ENCODE results near the gene PACS2. TPM values are rescaled to one million over a fixed set of nuclear protein-coding genes. Genes with fewer than 3 reads are reported as not detected.

The PACS2 gene
- total RNA-seq, 1 experiment from 2014 or later = 43.3 TPM

DNA sequence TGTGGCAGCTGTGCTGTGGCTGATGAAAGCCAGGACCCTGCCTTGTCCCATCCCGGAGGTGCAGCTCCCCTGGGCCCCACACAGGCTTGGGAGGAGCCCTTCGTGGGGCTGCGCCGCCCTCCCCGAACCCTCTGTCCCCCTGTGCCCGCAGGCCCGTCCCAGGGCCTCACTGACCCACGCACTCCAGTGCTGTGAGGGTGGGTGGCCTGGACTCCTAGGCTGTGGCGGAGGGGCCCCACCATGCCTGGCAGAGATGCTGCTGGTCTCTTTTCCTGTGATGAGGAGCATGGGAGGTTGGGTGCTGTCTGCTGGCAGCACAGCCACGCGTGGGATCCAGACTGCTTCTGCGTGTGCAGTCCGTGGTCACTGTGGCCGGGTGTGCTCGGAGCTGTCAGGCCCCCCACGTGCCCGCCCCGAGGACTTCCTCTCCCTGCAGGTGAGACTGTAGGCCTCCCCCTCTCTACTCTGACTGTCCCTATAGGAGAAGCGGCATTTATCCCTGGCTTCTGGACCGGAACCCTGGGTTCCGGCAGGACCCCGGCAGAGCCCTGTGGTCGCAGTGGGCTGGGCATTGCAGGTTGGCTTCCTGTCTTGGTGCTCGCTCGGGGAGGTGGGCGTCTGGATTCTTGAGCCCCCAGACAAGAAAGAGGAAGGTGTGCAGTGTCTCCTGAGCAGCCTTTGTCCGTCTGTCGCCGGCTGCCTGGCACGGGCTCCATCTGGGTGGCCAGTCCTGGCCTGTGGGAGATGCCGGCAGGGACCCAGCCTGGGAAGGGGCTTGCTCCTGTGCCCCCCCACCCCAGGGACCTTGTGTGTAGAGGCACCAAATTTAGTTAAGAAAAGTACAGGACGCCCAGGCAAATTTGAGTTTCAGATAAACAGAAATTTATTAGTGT lies 107.4 kb downstream of the PACS2 start:
- Histone ChIP-seq H3K4me2 (peak overlapping the region; percentile 83), H3K27ac (no peak overlapping the region), H3K9me3 (ENCODE audit: insufficient read depth, low read depth) (no peaks in the 10 kb centered on the region), H3K36me3 (ENCODE audit: low read depth) (no peaks in the 10 kb centered on the region), H4K20me1 (ENCODE audit: insufficient read depth) (peaks cover 43% of the 10 kb centered on the region), H3K4me1 (replicated peaks; ENCODE audit: insufficient read depth) (peaks cover 18% of the 10 kb centered on the region; the same call in 1 of the 2 replicates), H3K9me2 (ENCODE audit: insufficient read depth) (no peaks in the 10 kb centered on the region), H3K79me2 (ENCODE audit: low read depth) (peaks cover 71% of the 10 kb centered on the region), H3K27me3 (ENCODE audit: insufficient read depth, low read depth) (no peaks in the 10 kb centered on the region), H3K4me3 (no peak overlapping the region), H3F3A (ENCODE audit: insufficient read depth, low read depth) (peaks cover 8% of the 10 kb centered on the region; the same call in 1 of the 2 replicates), H2AFZ (no peak overlapping the region)
- CTCF ChIA-PET = no interaction called here
- POLR2A ChIA-PET (ENCODE audit: unreplicated experiment) = no interaction called here
- no peak for TF ChIP-seq EZH2 (IDR thresholded peaks at IDR 0.05; ENCODE audit: low read depth)
- TF ChIP-seq, protein P1, sequence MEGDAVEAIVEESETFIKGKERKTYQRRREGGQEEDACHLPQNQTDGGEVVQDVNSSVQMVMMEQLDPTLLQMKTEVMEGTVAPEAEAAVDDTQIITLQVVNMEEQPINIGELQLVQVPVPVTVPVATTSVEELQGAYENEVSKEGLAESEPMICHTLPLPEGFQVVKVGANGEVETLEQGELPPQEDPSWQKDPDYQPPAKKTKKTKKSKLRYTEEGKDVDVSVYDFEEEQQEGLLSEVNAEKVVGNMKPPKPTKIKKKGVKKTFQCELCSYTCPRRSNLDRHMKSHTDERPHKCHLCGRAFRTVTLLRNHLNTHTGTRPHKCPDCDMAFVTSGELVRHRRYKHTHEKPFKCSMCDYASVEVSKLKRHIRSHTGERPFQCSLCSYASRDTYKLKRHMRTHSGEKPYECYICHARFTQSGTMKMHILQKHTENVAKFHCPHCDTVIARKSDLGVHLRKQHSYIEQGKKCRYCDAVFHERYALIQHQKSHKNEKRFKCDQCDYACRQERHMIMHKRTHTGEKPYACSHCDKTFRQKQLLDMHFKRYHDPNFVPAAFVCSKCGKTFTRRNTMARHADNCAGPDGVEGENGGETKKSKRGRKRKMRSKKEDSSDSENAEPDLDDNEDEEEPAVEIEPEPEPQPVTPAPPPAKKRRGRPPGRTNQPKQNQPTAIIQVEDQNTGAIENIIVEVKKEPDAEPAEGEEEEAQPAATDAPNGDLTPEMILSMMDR (conservative IDR thresholded peaks at IDR 0.05) = no peak
- intact Hi-C loops (cut with micrococcal nuclease; ENCODE audit: unreplicated experiment) = no loop called here
- BruUV-seq (replicated peaks) = no TSS peak
- DNase-seq = no peak

DNA sequence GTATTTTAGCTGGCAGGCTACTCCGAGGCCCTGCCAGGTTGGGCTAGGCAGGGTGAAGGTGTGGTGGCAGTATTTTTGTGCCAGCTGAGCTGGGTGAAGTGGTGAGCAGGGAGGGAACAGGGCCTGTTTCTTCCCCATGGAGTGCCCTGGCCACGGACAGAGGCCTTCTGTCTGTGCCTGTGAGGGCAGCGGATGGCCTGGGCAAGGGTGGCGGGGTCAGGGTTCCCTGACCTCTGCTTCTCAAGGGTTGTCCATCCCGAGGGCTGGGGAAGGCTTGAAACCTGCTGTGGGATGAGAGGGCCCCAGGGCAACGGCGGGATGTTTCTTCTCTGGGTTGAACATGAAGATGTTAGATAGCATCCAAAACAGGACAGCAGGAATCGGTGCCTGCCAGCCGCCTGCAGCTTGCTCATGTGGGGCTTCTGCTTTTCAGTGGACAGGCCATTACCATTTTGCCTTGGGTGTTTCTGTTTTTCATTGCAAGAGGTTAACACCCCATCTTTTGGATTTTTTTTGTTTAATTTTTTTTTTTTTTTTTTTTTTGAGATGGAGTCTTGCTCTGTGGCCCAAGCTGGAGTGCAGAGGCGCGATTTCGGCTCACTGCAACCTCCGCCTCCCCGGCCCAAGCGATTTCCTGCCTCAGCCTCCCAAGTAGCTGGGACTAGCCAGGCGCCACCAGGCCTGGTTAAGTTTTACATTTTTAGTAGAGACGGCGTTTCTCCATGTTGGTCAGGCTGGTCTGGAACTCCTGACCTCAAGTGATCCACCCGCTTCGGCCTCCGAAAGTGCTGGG lies 108.3 kb downstream of the PACS2 start:
- Histone ChIP-seq H3K36me3 (ENCODE audit: low read depth) (no peaks in the 10 kb centered on the region), H3K79me2 (ENCODE audit: low read depth) (peaks cover 80% of the 10 kb centered on the region), H3K9me2 (ENCODE audit: insufficient read depth) (no peaks in the 10 kb centered on the region), H3K27ac (no peak overlapping the region), H3K4me2 (no peak overlapping the region), H2AFZ (no peak overlapping the region), H4K20me1 (ENCODE audit: insufficient read depth) (peaks cover 52% of the 10 kb centered on the region), H3K9me3 (ENCODE audit: insufficient read depth, low read depth) (no peaks in the 10 kb centered on the region), H3K4me3 (no peak overlapping the region), H3K4me1 (replicated peaks; ENCODE audit: insufficient read depth) (peaks cover 18% of the 10 kb centered on the region; the same call in 1 of the 2 replicates), H3F3A (ENCODE audit: insufficient read depth, low read depth) (peaks cover 6% of the 10 kb centered on the region; the same call in 1 of the 2 replicates), H3K27me3 (ENCODE audit: insufficient read depth, low read depth) (no peaks in the 10 kb centered on the region)
- BruUV-seq (replicated peaks) = no TSS peak
- CTCF ChIA-PET = no interaction called here
- POLR2A ChIA-PET (ENCODE audit: unreplicated experiment) = interaction anchor here (0.7 kb wide), 1 partner anchor 233 kb away, joined by 8 read pairs; no protein-coding TSS in a partner anchor
- no peak for DNase-seq
- intact Hi-C loops (cut with micrococcal nuclease; ENCODE audit: unreplicated experiment) = no loop called here
- TF ChIP-seq EZH2 (IDR thresholded peaks at IDR 0.05; ENCODE audit: low read depth) = no peak
- TF ChIP-seq, protein P1 (conservative IDR thresholded peaks at IDR 0.05) = no peak

DNA sequence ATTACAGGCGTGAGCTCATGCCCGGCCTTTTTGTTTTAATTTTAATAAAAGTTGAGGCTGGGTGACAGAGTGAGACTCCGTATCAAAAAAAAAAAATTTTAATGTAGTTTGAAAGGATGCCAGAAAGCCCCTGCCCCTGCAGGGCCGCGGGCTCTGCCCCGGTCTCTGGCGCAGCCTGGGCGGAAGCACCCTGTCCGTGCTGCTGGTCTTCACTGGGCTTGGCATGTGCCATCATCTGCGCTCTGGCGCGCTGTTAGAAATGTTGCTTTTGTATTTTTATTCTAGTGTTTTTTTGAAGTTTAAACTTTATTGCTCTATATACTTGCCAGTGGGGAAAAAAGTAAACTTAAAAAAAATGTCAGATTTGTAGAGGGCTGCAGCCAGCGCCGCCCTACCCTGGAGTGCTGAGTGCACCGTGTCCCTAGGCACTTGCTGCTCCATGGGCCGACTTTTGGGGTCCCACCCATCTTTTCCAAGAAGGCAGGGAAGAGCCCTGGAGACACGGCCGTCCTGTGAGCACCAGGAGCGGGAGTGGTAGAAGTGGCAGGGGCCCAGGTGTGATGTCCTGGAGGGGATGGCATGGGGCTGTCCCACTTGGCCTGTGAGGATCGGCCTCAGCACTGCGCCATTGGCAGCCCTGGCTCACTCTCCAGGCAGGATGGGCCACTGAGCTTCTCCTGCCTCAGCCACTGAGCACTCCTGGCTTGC lies 109.1 kb downstream of the PACS2 start:
- Histone ChIP-seq H3K27ac (no peak overlapping the region), H3K4me3 (no peak overlapping the region), H3K27me3 (ENCODE audit: insufficient read depth, low read depth) (no peaks in the 10 kb centered on the region), H3K4me1 (replicated peaks; ENCODE audit: insufficient read depth) (peaks cover 18% of the 10 kb centered on the region; the same call in 1 of the 2 replicates), H3K79me2 (ENCODE audit: low read depth) (peaks cover 87% of the 10 kb centered on the region), H2AFZ (no peak overlapping the region), H3K36me3 (ENCODE audit: low read depth) (no peaks in the 10 kb centered on the region), H4K20me1 (ENCODE audit: insufficient read depth) (peaks cover 57% of the 10 kb centered on the region), H3K9me3 (ENCODE audit: insufficient read depth, low read depth) (no peaks in the 10 kb centered on the region), H3K4me2 (no peak overlapping the region), H3K9me2 (ENCODE audit: insufficient read depth) (no peaks in the 10 kb centered on the region), H3F3A (ENCODE audit: insufficient read depth, low read depth) (0 out of 2 replicates have a peak, but pooled peaks cover 6% of the 10 kb centered on the region)
- POLR2A ChIA-PET (ENCODE audit: unreplicated experiment) = interaction anchor here (0.7 kb wide), 1 partner anchor 234 kb away, joined by 8 read pairs; no protein-coding TSS in a partner anchor
- no TSS peak for BruUV-seq (replicated peaks)
- no peak for DNase-seq
- TF ChIP-seq, protein P1 (conservative IDR thresholded peaks at IDR 0.05) = no peak
- TF ChIP-seq EZH2 (IDR thresholded peaks at IDR 0.05; ENCODE audit: low read depth) = no peak
- CTCF ChIA-PET = no interaction called here
- intact Hi-C loops (cut with micrococcal nuclease; ENCODE audit: unreplicated experiment) = no loop called here

All from PC-9 (cell line).